OCI-LY3 (cell line): ENCODE results near the gene MTUS2.
"Not testable (repeated sequence)": the region's sequence is repeated elsewhere in the genome, so short reads cannot be mapped to it uniquely, and the experiment has no call there.

Experiments
- EZH2phosphoT487 ChIP-seq: fragments of 200-600 bp; shearing (Covaris generic); IDR thresholded peaks from 2 replicates; pipeline ENCODE4 v1.6.1; 2018; ENCODE audit warnings: antibody characterized with exemption, mixed run types, low read depth
- TF ChIP-seq, protein P1 (sequence below): fragments of 200-600, 300-600 bp; sonication (generic); IDR thresholded peaks from 2 replicates; pipeline ENCODE4 v1.5.1; 2014; ENCODE audit warnings: antibody characterized with exemption, low read length, low read depth

DNA sequence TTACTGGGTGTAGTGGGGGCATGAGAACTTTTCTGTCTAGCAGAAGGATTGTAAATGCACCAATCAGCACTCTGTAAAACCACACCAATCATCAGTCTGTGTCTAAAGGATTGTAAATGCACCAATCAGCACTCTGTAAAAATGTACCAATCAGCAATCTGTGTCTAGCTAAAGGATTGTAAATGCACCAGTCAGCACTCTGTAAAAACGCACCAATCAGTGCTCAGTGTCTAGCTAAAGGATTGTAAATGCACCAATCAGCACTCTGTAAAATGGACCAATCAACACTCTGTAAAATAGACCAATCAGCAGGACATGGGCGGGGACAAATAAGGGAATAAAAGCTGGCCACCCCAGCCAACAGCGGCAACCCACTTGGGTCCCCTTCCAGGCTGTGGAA, 170.2 kb downstream of the MTUS2 start:
- TF ChIP-seq, protein P1, sequence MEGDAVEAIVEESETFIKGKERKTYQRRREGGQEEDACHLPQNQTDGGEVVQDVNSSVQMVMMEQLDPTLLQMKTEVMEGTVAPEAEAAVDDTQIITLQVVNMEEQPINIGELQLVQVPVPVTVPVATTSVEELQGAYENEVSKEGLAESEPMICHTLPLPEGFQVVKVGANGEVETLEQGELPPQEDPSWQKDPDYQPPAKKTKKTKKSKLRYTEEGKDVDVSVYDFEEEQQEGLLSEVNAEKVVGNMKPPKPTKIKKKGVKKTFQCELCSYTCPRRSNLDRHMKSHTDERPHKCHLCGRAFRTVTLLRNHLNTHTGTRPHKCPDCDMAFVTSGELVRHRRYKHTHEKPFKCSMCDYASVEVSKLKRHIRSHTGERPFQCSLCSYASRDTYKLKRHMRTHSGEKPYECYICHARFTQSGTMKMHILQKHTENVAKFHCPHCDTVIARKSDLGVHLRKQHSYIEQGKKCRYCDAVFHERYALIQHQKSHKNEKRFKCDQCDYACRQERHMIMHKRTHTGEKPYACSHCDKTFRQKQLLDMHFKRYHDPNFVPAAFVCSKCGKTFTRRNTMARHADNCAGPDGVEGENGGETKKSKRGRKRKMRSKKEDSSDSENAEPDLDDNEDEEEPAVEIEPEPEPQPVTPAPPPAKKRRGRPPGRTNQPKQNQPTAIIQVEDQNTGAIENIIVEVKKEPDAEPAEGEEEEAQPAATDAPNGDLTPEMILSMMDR = not testable (repeated sequence)
- not testable (repeated sequence) for TF ChIP-seq EZH2phosphoT487
